ENCODE measurements around the gene DCDC2C. TPM values are rescaled to one million over a fixed set of nuclear protein-coding genes. Genes with fewer than 3 reads are reported as not detected.

DCDC2C gene
- total RNA-seq, 1 experiment from 2014 or later: not detected

DNA sequence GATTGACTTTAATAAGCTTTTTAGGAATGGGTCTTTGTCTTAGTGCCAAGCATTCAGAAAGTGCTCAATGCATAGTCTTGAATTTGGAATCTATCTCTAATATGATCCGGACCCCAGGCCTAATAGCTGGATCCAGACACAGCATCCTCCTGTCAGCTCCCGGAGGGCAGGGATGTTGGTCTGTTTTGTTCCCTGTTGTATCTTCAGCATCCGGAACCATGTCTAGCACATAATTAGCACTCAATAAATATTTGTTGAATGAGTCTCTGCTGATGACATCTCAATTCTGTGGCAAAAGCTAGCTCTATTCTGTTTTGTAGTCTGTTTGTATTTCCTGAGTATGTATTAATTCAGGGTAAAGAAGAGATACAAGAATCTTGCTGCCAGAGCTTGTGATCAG lies 169.1 kb downstream of the DCDC2C start:
- DNase-seq (ENCODE audit: extremely low read depth, low read depth): no peak

DNA sequence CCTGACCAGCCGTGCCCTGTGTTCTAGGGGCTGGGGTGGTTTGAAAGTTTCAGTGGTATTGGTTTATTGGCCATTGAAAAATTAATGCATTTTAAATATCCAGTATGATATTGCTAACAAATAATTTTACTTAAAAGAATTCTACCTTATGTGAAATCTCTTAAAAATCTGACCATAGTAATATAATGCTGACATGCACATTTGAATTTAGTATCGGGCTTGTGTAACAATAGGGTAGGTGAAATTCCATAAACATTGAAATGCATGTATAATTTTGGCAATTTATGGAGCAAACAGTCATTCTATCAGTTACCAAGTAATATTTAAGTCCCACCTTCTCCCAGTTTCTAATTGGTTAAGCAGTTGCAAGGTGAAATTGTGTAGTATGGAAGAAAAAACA lies 170.5 kb downstream of the DCDC2C start:
- DNase-seq (ENCODE audit: extremely low read depth, low read depth): no peak

DNA sequence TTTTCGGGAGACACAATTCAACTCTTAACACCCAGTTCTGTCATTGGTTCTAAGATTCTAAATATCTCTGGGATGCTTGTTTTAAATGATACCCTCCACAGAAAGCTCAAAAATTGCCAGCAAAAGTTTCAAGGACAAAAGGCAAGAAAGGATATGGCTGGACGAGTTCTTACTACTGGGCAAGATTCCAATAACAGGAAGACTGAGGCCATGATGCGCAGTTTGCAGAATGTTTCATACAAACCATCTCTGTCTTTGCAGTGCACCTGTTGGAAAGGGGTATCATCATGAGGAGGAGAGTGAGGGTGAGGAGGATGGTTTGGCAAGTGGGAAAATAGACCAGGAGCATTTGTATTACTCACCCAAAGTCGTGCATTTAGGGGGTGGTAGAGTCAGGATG lies 172.8 kb downstream of the DCDC2C start:
- DNase-seq (ENCODE audit: extremely low read depth, low read depth): no peak

DNA sequence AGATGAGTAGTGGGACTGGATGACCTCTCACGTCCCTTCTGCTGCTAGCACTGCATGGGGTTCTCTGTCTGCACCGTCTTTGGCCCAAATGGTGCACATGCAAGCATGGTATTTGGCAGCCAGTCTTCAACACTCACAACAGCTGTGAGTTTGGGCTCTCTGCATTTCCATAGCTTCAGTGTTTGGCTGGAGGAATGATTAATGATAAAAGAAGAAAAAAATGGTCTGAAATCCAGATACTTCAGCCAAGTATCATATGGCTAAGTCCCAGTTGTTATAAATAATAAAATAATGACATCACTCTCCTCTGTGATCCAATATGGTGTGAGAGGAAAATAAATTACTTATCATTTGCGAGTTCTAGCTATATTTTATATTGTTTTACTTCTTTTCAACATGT lies 173.3 kb downstream of the DCDC2C start:
- no peak for DNase-seq (ENCODE audit: extremely low read depth, low read depth)

DNA sequence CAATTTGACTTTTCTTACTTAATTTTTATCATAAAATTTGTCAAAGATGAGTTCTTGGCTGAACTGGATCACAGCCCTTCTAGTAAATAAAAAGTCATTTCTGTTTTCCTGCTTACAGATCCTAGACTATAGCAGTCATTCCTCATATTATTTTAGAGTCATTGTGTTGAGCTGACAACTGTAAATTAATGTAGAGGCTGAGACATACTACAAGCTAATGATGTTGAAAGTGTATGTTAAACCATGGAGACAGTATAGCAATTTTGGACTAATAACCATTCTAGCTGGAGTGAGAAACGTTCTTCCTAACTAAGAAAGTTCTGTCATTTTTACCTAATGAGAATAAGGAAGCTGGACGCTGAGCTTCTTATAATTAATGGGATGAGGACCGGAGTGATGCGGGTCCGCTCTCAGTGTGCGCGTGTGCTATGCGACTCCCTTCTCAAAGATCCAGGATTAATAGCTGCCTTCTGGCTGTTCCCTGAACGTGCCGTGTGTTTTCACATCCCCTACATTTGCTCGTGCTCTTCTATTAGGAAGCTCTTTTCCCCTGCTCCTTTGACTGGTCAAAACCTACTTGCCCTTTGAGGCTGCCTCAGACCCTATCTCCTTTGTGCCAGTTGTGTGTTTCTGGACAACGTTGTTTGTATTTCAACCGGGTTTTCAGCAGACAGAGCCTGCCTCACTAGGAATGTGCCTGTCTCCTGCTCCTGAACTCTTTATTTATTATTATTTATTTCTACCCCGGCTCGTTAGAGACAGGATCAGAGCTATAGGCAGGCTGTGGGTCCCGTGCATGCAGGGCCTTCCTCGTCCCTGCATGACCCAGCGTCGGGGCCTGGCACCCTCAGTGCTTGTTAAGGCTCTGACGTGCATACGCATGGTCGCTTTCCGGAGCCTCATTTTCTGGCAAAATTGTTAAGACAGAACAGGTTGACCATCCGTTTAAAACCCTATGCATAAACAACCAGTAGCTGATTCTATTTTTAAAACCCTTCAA lies 182.6 kb downstream of the DCDC2C start:
- DNase-seq (ENCODE audit: extremely low read depth, low read depth): no peak

DNA sequence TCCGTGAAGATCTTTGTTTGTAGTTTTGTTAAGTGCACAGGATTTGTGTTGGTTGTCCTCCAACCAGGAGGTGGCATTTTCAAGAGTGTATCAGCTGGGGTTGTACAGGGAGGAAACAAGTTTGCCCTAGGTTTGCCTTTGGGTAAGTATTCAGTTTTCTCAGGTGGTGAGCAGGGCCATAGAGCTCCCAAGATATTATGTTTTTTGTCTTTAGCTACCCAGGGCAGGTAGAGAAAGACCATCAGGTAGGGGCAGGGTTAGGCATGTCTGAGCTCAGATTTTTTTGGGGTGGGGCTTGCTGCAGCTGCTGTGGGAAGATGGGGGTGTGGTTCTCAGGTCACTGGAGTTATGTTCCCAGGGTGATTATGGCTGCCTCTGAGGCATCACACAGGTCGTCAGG lies 191.6 kb downstream of the DCDC2C start:
- DNase-seq (ENCODE audit: extremely low read depth, low read depth): no peak

Other genes with a start within 250 kb of the DCDC2C start
- gene ADI1, start 184.0 kb upstream of the DCDC2C start, total RNA-seq (2014; rRNA removed; shearing (Covaris generic)): 27.7 and 28.5 TPM in 2 replicates
- gene RNASEH1, start 145.2 kb upstream of the DCDC2C start, total RNA-seq (2014; rRNA removed; shearing (Covaris generic)): 39.0 and 42.0 TPM in 2 replicates
- 4,845 and 5,396 TPM in 2 replicates for gene RPS7, start 128.3 kb upstream of the DCDC2C start, total RNA-seq (2014; rRNA removed; shearing (Covaris generic))
- 0.66 and 1.1 TPM in 2 replicates for gene COLEC11, start 108.5 kb upstream of the DCDC2C start, total RNA-seq (2014; rRNA removed; shearing (Covaris generic))
- not detected in 2 replicates for gene ALLC, start 45.4 kb upstream of the DCDC2C start, total RNA-seq (2014; rRNA removed; shearing (Covaris generic))

Measured in NCI-H460 (cell line).